LoVo (cell line): Measurements from ENCODE around the gene PPARD.

ENCODE experiments used
- DNase-seq: peaks from one replicate; pipeline ENCODE4 v3.0.0-alpha.2; 2016; ENCODE audit warnings: low spot score

PPARD gene

GRCh38 chr6:35469751-35470662 is 127.6 kb downstream of the PPARD start:
- peak; percentile 41 for DNase-seq

- no peak for DNase-seq
These were observed 128.3 kb downstream of the PPARD start for GRCh38 chr6:35470663-35471120.

GRCh38 chr6:35471836-35472345 is 129.5 kb downstream of the PPARD start:
- DNase-seq: no peak

- no peak for DNase-seq
These were observed 130.9 kb downstream of the PPARD start for GRCh38 chr6:35473075-35473849.

GRCh38 chr6:35473850-35474130 is 131.4 kb downstream of the PPARD start:
- DNase-seq: peak; percentile 18

- peak; percentile 14 for DNase-seq
These were observed 132.0 kb downstream of the PPARD start for GRCh38 chr6:35474131-35474941.

GRCh38 chr6:35474942-35475570 is 132.7 kb downstream of the PPARD start:
- no peak for DNase-seq

GRCh38 chr6:35475573-35475972 is 133.2 kb downstream of the PPARD start:
- no peak for DNase-seq

- no peak for DNase-seq
These were observed 133.6 kb downstream of the PPARD start for GRCh38 chr6:35476004-35476403.

- no peak for DNase-seq
These were observed 134.7 kb downstream of the PPARD start for GRCh38 chr6:35477028-35477427.
